GM23338 (cell line): ENCODE results near the gene TUBAL3. TPM values are rescaled to one million over a fixed set of nuclear protein-coding genes. Genes with fewer than 3 reads are reported as not detected.

ENCODE experiments used
- ATAC-seq: fragments of 200-7000 bp; cut with Tn5 transposase; 3 replicates; pipeline ENCODE4 v1.9.1; 2020
- DNase-seq: peaks from one replicate; pipeline ENCODE4 v3.0.0-alpha.2; 2015; ENCODE audit warnings: low spot score
- H2AFZ ChIP-seq: fragments of 200-600 bp; sonication (generic); 2 replicates; pipeline ENCODE4 v1.8.0; 2016; ENCODE audit warnings: antibody characterized with exemption, mild to moderate bottlenecking, moderate library complexity
- H3F3A ChIP-seq: fragments of 200-600 bp; sonication (generic); replicated peaks from 2 replicates; pipeline ENCODE4 v1.8.0; 2017; ENCODE audit warnings: antibody characterized with exemption, mixed run types, low read depth
- H3K27ac ChIP-seq: fragments of 200-600 bp; sonication (generic); 2 replicates; pipeline ENCODE4 v1.6.1; 2016; ENCODE audit warnings: low read depth
- H3K27me3 ChIP-seq: fragments of 200-600 bp; sonication (generic); 2 replicates; pipeline ENCODE4 v1.8.0; 2016; ENCODE audit warnings: mild to moderate bottlenecking, mixed run types, moderate library complexity; ENCODE audit not compliant: insufficient read depth
- H3K36me3 ChIP-seq: fragments of 200-600 bp; sonication (generic); 2 replicates; pipeline ENCODE4 v1.8.0; 2016; ENCODE audit warnings: mild to moderate bottlenecking; ENCODE audit not compliant: insufficient read depth
- H3K4me1 ChIP-seq: fragments of 200-600 bp; sonication (generic); 2 replicates; pipeline ENCODE4 v1.8.0; 2016; ENCODE audit warnings: mild to moderate bottlenecking, moderate library complexity; ENCODE audit not compliant: insufficient read depth
- H3K4me2 ChIP-seq: fragments of 200-600 bp; sonication (generic); 2 replicates; pipeline ENCODE4 v1.7.1; 2017; ENCODE audit warnings: mixed run types
- H3K4me3 ChIP-seq: fragments of 200-600 bp; sonication (generic); 2 replicates; pipeline ENCODE4 v1.6.1; 2016; ENCODE audit warnings: mixed run types
- H3K79me2 ChIP-seq: fragments of 200-600 bp; sonication (generic); replicated peaks from 2 replicates; pipeline ENCODE4 v1.8.0; 2017; ENCODE audit warnings: mild to moderate bottlenecking; ENCODE audit not compliant: insufficient read depth
- H3K9me2 ChIP-seq: fragments of 200-600 bp; sonication (generic); 2 replicates; pipeline ENCODE4 v1.8.0; 2017; ENCODE audit not compliant: insufficient read depth
- H4K20me1 ChIP-seq: fragments of 200-600 bp; sonication (generic); replicated peaks from 2 replicates; pipeline ENCODE4 v1.8.0; 2017; ENCODE audit warnings: mild to moderate bottlenecking; ENCODE audit not compliant: insufficient read depth
- H3K27ac Mint-ChIP-seq: 2 replicates; pipeline ENCODE4 v1.8.0; 2020; ENCODE audit warnings: inconsistent platforms, mild to moderate bottlenecking, moderate library complexity, mixed read lengths
- H3K27me3 Mint-ChIP-seq: 3 replicates; pipeline ENCODE4 v1.8.0; 2022; ENCODE audit warnings: low read depth, mild to moderate bottlenecking, moderate library complexity, mixed read lengths, inconsistent platforms; ENCODE audit not compliant: insufficient read depth, poor library complexity
- H3K36me3 Mint-ChIP-seq: 3 replicates; pipeline ENCODE4 v1.8.0; 2021; ENCODE audit warnings: low read depth, mild to moderate bottlenecking, inconsistent platforms, moderate library complexity, mixed read lengths
- H3K4me1 Mint-ChIP-seq: 3 replicates; pipeline ENCODE4 v1.8.0; 2020; ENCODE audit warnings: mild to moderate bottlenecking, inconsistent platforms, mixed read lengths
- H3K4me3 Mint-ChIP-seq: 3 replicates; pipeline ENCODE4 v1.8.0; 2021; ENCODE audit warnings: moderate library complexity, mild to moderate bottlenecking, inconsistent platforms, mixed read lengths
- H3K9me3 Mint-ChIP-seq: 3 replicates; pipeline ENCODE4 v1.8.0; 2020; ENCODE audit warnings: moderate library complexity, mild to moderate bottlenecking, inconsistent platforms, mixed read lengths
- CREB1 ChIP-seq: fragments of 250-450 bp; sonication (Bioruptor Pico); IDR thresholded peaks from 2 replicates; pipeline ENCODE4 v1.5.0; 2020; ENCODE audit warnings: low read depth, mild to moderate bottlenecking, moderate library complexity
- CTCF ChIP-seq, 2 experiments: fragments of 200-600 bp in 1 of 2; sonication (generic) in 1 of 2; conservative IDR thresholded peaks; 2 replicates each; pipeline versions ENCODE4 v1.5.1 to v1.6.1; 2016 to 2017; ENCODE audit warnings: antibody characterized with exemption in 2 of 2, low read depth in 2 of 2, mild to moderate bottlenecking in 2 of 2, moderate library complexity in 1 of 2
- ETS1 ChIP-seq: IDR thresholded peaks from 2 replicates; pipeline ENCODE4 v1.6.1; 2016; ENCODE audit warnings: antibody characterized with exemption
- EZH2 ChIP-seq: fragments of 200-600 bp; sonication (generic); IDR thresholded peaks from one replicate; pipeline ENCODE4 v1.8.0; 2017; ENCODE audit warnings: antibody characterized with exemption, mild to moderate bottlenecking, low read depth; ENCODE audit not compliant: unreplicated experiment
- EZH2phosphoT487 ChIP-seq: fragments of 200-600 bp; sonication (generic); IDR thresholded peaks from one replicate; pipeline ENCODE4 v1.8.1; 2018; ENCODE audit warnings: antibody characterized with exemption; ENCODE audit not compliant: unreplicated experiment
- JUNB ChIP-seq: IDR thresholded peaks from one replicate; pipeline ENCODE4 v1.6.1; 2016; ENCODE audit warnings: antibody characterized with exemption; ENCODE audit not compliant: unreplicated experiment
- NANOG ChIP-seq: IDR thresholded peaks from 2 replicates; pipeline ENCODE4 v1.6.1; 2016; ENCODE audit warnings: antibody characterized with exemption, borderline replicate concordance
- POLR2AphosphoS5 ChIP-seq: IDR thresholded peaks from 2 replicates; pipeline ENCODE4 v1.6.1; 2016; ENCODE audit warnings: antibody characterized with exemption, low read depth
- REST ChIP-seq: IDR thresholded peaks from one replicate; pipeline ENCODE4 v1.6.1; 2018; ENCODE audit warnings: antibody characterized with exemption; ENCODE audit not compliant: unreplicated experiment
- STAT1 ChIP-seq: IDR thresholded peaks from one replicate; pipeline ENCODE4 v1.6.1; 2016; ENCODE audit warnings: antibody characterized with exemption; ENCODE audit not compliant: unreplicated experiment
- ZNF114 ChIP-seq: fragments of 250-450 bp; sonication (Bioruptor Pico); IDR thresholded peaks from 2 replicates; pipeline ENCODE4 v1.5.0; 2020; ENCODE audit warnings: mild to moderate bottlenecking, moderate library complexity
- ZNF331 ChIP-seq: fragments of 250-450 bp; sonication (Bioruptor Pico); IDR thresholded peaks from 2 replicates; pipeline ENCODE4 v1.5.0; 2020; ENCODE audit warnings: low read depth, mild to moderate bottlenecking, moderate library complexity
- ZNF462 ChIP-seq: fragments of 250-450 bp; sonication (Bioruptor Pico); IDR thresholded peaks from 2 replicates; pipeline ENCODE4 v1.5.0; 2020; ENCODE audit warnings: mild to moderate bottlenecking, moderate library complexity
- polyA plus RNA-seq: library from polyadenylated mRNA; unstranded; fragments of >200 nt; fragmentation: Nextera tagmentation; extraction: Ambion mirVana; gene quantifications from 2 replicates; pipeline ENCODE4 v1.2.1, GENCODE V29; 2016
- total RNA-seq: library from RNA; depleted of rRNA; stranded (reverse); fragments of >200 nt; shearing (Covaris generic); gene quantifications from 2 replicates; pipeline ENCODE4 v1.2.3, GENCODE V29; 2014

The TUBAL3 gene
- total and polyA plus RNA-seq, 2 experiments from 2014 or later, result not detected

- no peaks in the 10 kb centered on the region for H3K27me3 Mint-ChIP-seq
- peak overlapping the region; percentile 55 for H3K4me3 ChIP-seq
- H3K4me3 Mint-ChIP-seq, result peak overlapping the region; percentile 49; the same call in 2 of the 3 replicates
- H3K36me3 Mint-ChIP-seq, result peaks cover 32% of the 10 kb centered on the region
- H2AFZ ChIP-seq, result no peak overlapping the region
- no peaks in the 10 kb centered on the region for H3F3A ChIP-seq
- H3K27ac ChIP-seq, result no peak overlapping the region; the same call in 1 of the 2 replicates
- H3K36me3 ChIP-seq, result peaks cover 28% of the 10 kb centered on the region
- no peaks in the 10 kb centered on the region for H3K9me3 Mint-ChIP-seq
- no peak for TF ChIP-seq ZNF114 (CRISPR knock-in tag)
- no peak for TF ChIP-seq EZH2
- no peak for TF ChIP-seq ZNF331 (CRISPR knock-in tag)
- no peak for TF ChIP-seq JUNB
- no peak for TF ChIP-seq REST
- no peak for TF ChIP-seq NANOG
- no peak for TF ChIP-seq ETS1
- no peak; a peak in 1 of 4 replicates for TF ChIP-seq CTCF (conservative IDR thresholded peaks at IDR 0.05; ENCODE audit: low read depth in 2 of 2)
- no peak for TF ChIP-seq POLR2AphosphoS5
- no peak for TF ChIP-seq STAT1
- TF ChIP-seq ZNF462 (CRISPR knock-in tag), result no peak
- no peak for TF ChIP-seq CREB1 (CRISPR knock-in tag)
- TF ChIP-seq EZH2phosphoT487, result no peak
- H3K4me1 Mint-ChIP-seq, result peaks cover 28% of the 10 kb centered on the region; the same call in 2 of the 3 replicates
- peak overlapping the region; percentile 70 for H3K4me2 ChIP-seq
- peaks cover 55% of the 10 kb centered on the region for H3K79me2 ChIP-seq
- ATAC-seq (no peak), DNase-seq (peak; percentile 50)
- H3K4me1 ChIP-seq, result peaks cover 38% of the 10 kb centered on the region
- H4K20me1 ChIP-seq, result no peaks in the 10 kb centered on the region; the same call in 1 of the 2 replicates
- H3K27me3 ChIP-seq, result no peaks in the 10 kb centered on the region
- peak overlapping the region; percentile 81 for H3K27ac Mint-ChIP-seq
- no peaks in the 10 kb centered on the region for H3K9me2 ChIP-seq
Observed at GRCh38 chr10:5449823-5450222, 45.2 kb upstream of the TUBAL3 start.
